Left ventricle myocardium inferior (tissue), 1 donor: Measurements from ENCODE around the gene NAIF1. TPM values are rescaled to one million over a fixed set of nuclear protein-coding genes. Genes with fewer than 3 reads are reported as not detected.

Source experiments
- DNase-seq: peaks from one replicate; pipeline ENCODE4 v3.0.0-alpha.2; 2020
- H3K27ac ChIP-seq: fragments of 200-600 bp; replicated peaks from 2 replicates; pipeline ENCODE4 v1.8.0; 2021
- H3K27me3 ChIP-seq: fragments of 200-600 bp; 2 replicates; pipeline ENCODE4 v1.8.0; 2021; ENCODE audit warnings: low read depth
- H3K36me3 ChIP-seq: fragments of 200-600 bp; 2 replicates; pipeline ENCODE4 v1.8.0; 2021
- H3K4me1 ChIP-seq: fragments of 200-600 bp; 2 replicates; pipeline ENCODE4 v1.8.0; 2021
- H3K4me3 ChIP-seq: fragments of 200-600 bp; 2 replicates; pipeline ENCODE4 v1.8.0; 2021; ENCODE audit warnings: mild to moderate bottlenecking, moderate library complexity
- H3K9me3 ChIP-seq: fragments of 200-600 bp; replicated peaks from 2 replicates; pipeline ENCODE4 v1.8.0; 2021
- intact Hi-C: fragments of 100-400 bp; cut with micrococcal nuclease; formaldehyde crosslinking; loops from one replicate; pipeline ENCODE4 v1.11.0; 2022
- total RNA-seq: library from RNA; stranded (reverse); fragmentation: NEBNext Ultra II Directional; extraction: Animal tissue kit (Norgen Biotek cat#: 25700); gene quantifications from one replicate; pipeline ENCODE4 v1.2.1, GENCODE V29; 2021
- TF ChIP-seq, protein P1 (sequence below): fragments of 200-600 bp; IDR thresholded peaks from 2 replicates; pipeline ENCODE4 v1.8.0; 2021; ENCODE audit warnings: antibody characterized with exemption, mild to moderate bottlenecking, borderline replicate concordance
- donor health status: DM: no; HTN: yes; CAD: no; lungs with severe emphysema.

The NAIF1 gene
- total RNA-seq, 1 donor from 2014 or later = 7.9 TPM

- peak overlapping the region; percentile 38 for H3K4me3 ChIP-seq
- H3K27me3 ChIP-seq = no peaks in the 10 kb centered on the region
- DNase-seq = no peak
- H3K9me3 ChIP-seq = no peaks in the 10 kb centered on the region
- H3K4me1 ChIP-seq = peaks cover 66% of the 10 kb centered on the region
- intact Hi-C loops = no loop called here
- H3K36me3 ChIP-seq = no peaks in the 10 kb centered on the region
- H3K27ac ChIP-seq = peak overlapping the region; percentile 31
- TF ChIP-seq, protein P1, sequence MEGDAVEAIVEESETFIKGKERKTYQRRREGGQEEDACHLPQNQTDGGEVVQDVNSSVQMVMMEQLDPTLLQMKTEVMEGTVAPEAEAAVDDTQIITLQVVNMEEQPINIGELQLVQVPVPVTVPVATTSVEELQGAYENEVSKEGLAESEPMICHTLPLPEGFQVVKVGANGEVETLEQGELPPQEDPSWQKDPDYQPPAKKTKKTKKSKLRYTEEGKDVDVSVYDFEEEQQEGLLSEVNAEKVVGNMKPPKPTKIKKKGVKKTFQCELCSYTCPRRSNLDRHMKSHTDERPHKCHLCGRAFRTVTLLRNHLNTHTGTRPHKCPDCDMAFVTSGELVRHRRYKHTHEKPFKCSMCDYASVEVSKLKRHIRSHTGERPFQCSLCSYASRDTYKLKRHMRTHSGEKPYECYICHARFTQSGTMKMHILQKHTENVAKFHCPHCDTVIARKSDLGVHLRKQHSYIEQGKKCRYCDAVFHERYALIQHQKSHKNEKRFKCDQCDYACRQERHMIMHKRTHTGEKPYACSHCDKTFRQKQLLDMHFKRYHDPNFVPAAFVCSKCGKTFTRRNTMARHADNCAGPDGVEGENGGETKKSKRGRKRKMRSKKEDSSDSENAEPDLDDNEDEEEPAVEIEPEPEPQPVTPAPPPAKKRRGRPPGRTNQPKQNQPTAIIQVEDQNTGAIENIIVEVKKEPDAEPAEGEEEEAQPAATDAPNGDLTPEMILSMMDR = no peak
These were observed 24.5 kb upstream of the NAIF1 start for GRCh38 chr9:128091571-128091970.

- intact Hi-C loops = no loop called here
- DNase-seq = peak; percentile 64
- Histone ChIP-seq H3K27ac (peak overlapping the region; percentile 31), H3K9me3 (no peaks in the 10 kb centered on the region), H3K27me3 (no peaks in the 10 kb centered on the region), H3K4me1 (peaks cover 62% of the 10 kb centered on the region), H3K4me3 (peak overlapping the region; percentile 38), H3K36me3 (no peaks in the 10 kb centered on the region)
- TF ChIP-seq, protein P1 = no peak
These were observed 24.0 kb upstream of the NAIF1 start for GRCh38 chr9:128091144-128091543.

GRCh38 chr9:128089299-128089698 lies 22.2 kb upstream of the NAIF1 start:
- H3K4me3 ChIP-seq = no peak overlapping the region
- intact Hi-C loops = no loop called here
- H3K4me1 ChIP-seq = peaks cover 43% of the 10 kb centered on the region
- H3K9me3 ChIP-seq = no peaks in the 10 kb centered on the region
- TF ChIP-seq, protein P1 = no peak
- no peaks in the 10 kb centered on the region for H3K36me3 ChIP-seq
- H3K27me3 ChIP-seq = no peaks in the 10 kb centered on the region
- no peak for DNase-seq
- H3K27ac ChIP-seq = no peak overlapping the region

GRCh38 chr9:128088253-128088945 lies 21.3 kb upstream of the NAIF1 start:
- no peak for DNase-seq
- Histone ChIP-seq H3K27me3 (no peaks in the 10 kb centered on the region), H3K4me1 (peaks cover 39% of the 10 kb centered on the region), H3K4me3 (no peak overlapping the region), H3K9me3 (no peaks in the 10 kb centered on the region), H3K36me3 (no peaks in the 10 kb centered on the region), H3K27ac (no peak overlapping the region)
- intact Hi-C loops = no loop called here
- TF ChIP-seq, protein P1 = no peak

- intact Hi-C loops = no loop called here
- Histone ChIP-seq H3K9me3 (no peaks in the 10 kb centered on the region), H3K27ac (no peak overlapping the region), H3K4me1 (peaks cover 32% of the 10 kb centered on the region), H3K4me3 (no peak overlapping the region), H3K36me3 (no peaks in the 10 kb centered on the region), H3K27me3 (no peaks in the 10 kb centered on the region)
- no peak for DNase-seq
- TF ChIP-seq, protein P1 = no peak
These were observed 20.1 kb upstream of the NAIF1 start for GRCh38 chr9:128087262-128087661.
